Suprapubic skin (tissue), 3 donors: ENCODE data around the gene NAT16.

ENCODE experiments used
- CTCF ChIP-seq, 2 donors: fragments of 200-600 bp in 1 of 2; fragments of 450-650 bp in 1 of 2; sonication (generic) in 1 of 2; IDR thresholded peaks; one replicate each; pipeline ENCODE4 v1.5.1; 2016 to 2019; ENCODE audit warnings: antibody characterized with exemption in 2 of 2, mild to moderate bottlenecking in 1 of 2, moderate library complexity in 1 of 2
- EP300 ChIP-seq: sonication (generic); formaldehyde crosslinking; IDR thresholded peaks from one replicate; pipeline ENCODE4 v1.6.1; 2017; ENCODE audit warnings: antibody characterized with exemption
- POLR2A ChIP-seq, 2 donors: fragments of 450-650 bp; IDR thresholded peaks; one replicate each; pipeline ENCODE4 v1.6.1; 2017; ENCODE audit warnings: antibody characterized with exemption in 2 of 2, mild to moderate bottlenecking in 2 of 2, moderate library complexity in 2 of 2

- TF ChIP-seq POLR2A (IDR thresholded peaks at IDR 0.05), result no peak
- no peak for TF ChIP-seq CTCF (IDR thresholded peaks at IDR 0.05)
- TF ChIP-seq EP300, result no peak
These were observed 7.9 kb downstream of the NAT16 start for GRCh38 chr7:101172005-101172853.
